ENCODE results near the gene SLC14A1. TPM values are rescaled to one million over a fixed set of nuclear protein-coding genes. Genes with fewer than 3 reads are reported as not detected.
A peak's percentile ranks its signal among the peaks of the same experiment; 100 is the strongest.

The SLC14A1 gene
- total and polyA plus RNA-seq, 10 of the 15 experiments (the other 5 are each of a cell fraction or from before 2014, with no cell fraction given): 0.06 to 0.67 (median 0.10) TPM; not detected in 2

DNA sequence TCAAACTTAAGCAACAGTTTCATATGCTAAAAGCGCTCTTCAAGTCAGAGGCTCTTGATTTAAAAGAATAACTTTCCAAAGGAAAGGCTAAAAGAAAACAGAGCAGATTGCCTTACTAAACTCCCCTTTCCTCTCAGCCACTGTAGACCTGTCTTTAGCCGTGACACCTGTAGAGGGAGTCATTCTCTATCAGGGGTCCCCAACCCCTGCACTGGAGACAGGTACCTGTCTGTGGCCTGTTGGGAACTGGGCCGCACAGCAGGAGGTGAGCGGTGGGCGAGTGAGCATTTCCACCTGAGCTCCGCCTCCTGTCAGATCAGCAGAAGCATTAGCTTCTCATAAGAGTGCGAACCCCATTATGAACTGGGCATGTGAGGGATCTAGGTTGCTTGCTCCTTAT lies 9.6 kb downstream of the SLC14A1 start:
- RAD21 ChIA-PET (ENCODE audit: unreplicated experiment): no interaction called here
- H3K79me2 ChIP-seq (ENCODE audit: control insufficient read depth, insufficient read depth, low read length): no peaks in the 10 kb centered on the region
- no peaks in the 10 kb centered on the region for H3K36me3 ChIP-seq (ENCODE audit: control insufficient read depth in 2 of 2, insufficient read depth in 2 of 2, low read length in 1 of 2)
- 0 out of 2 replicates have a peak, but pooled peaks have one; percentile 4 for TF ChIP-seq RAD21 (IDR thresholded peaks at IDR 0.05; ENCODE audit: insufficient read depth, low read depth, low read length)
- TF ChIP-seq, protein P1, sequence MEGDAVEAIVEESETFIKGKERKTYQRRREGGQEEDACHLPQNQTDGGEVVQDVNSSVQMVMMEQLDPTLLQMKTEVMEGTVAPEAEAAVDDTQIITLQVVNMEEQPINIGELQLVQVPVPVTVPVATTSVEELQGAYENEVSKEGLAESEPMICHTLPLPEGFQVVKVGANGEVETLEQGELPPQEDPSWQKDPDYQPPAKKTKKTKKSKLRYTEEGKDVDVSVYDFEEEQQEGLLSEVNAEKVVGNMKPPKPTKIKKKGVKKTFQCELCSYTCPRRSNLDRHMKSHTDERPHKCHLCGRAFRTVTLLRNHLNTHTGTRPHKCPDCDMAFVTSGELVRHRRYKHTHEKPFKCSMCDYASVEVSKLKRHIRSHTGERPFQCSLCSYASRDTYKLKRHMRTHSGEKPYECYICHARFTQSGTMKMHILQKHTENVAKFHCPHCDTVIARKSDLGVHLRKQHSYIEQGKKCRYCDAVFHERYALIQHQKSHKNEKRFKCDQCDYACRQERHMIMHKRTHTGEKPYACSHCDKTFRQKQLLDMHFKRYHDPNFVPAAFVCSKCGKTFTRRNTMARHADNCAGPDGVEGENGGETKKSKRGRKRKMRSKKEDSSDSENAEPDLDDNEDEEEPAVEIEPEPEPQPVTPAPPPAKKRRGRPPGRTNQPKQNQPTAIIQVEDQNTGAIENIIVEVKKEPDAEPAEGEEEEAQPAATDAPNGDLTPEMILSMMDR (IDR thresholded peaks at IDR 0.05 in 2 of 3, conservative IDR thresholded peaks at IDR 0.05 in 1 of 3; ENCODE audit: control insufficient read depth in 2 of 3, extremely low read depth in 1 of 3, insufficient read depth in 1 of 3, low read depth in 3 of 3, low read length in 3 of 3): peak in 2 of 3 experiments; percentile 10 to 11; a peak in 1 of 6 replicates
- TF ChIP-seq PML (IDR thresholded peaks at IDR 0.05; ENCODE audit: low read length): no peak
- no peak overlapping the region for H2AFZ ChIP-seq (ENCODE audit: control insufficient read depth, low read depth, low read length)
- no peaks in the 10 kb centered on the region for H3K9me3 ChIP-seq (replicated peaks; ENCODE audit: control insufficient read depth, insufficient read depth, low read length)
- no peak overlapping the region for H3K4me2 ChIP-seq (ENCODE audit: control insufficient read depth, insufficient read depth)
- CTCF ChIA-PET: interaction anchor here (2.6 kb wide), 1 partner anchor 11 kb away, joined by 10 read pairs; the partner anchor contains the start of gene SLC14A1
- SMC1A ChIA-PET (ENCODE audit: uncharacterized antibody, unreplicated experiment): interaction anchor here (14.1 kb wide), 1 partner anchor 148 kb away, joined by 162 read pairs; no protein-coding TSS in a partner anchor
- H3K9ac ChIP-seq (ENCODE audit: control insufficient read depth, insufficient read depth, low read length): no peak overlapping the region
- no peak overlapping the region for H3K27ac ChIP-seq (ENCODE audit: control insufficient read depth, insufficient read depth)
- intact Hi-C loops (cut with micrococcal nuclease; ENCODE audit: unreplicated experiment): no loop called here
- FAIRE-seq: no peak
- in situ Hi-C loops (cut with MboI): no loop called here
- ATAC-seq: no peak
- DNase-seq (ENCODE audit: low read depth, low spot score): no peak
- POLR2A ChIA-PET: no interaction called here
- H3K4me1 ChIP-seq (ENCODE audit: control insufficient read depth, insufficient read depth, low read length): no peaks in the 10 kb centered on the region
- H4K20me1 ChIP-seq (ENCODE audit: control insufficient read depth, insufficient read depth): no peaks in the 10 kb centered on the region
- no peaks in the 10 kb centered on the region; a peak in 2 of 4 replicates for H3K27me3 ChIP-seq (replicated peaks in 1 of 2; ENCODE audit: control insufficient read depth in 2 of 2, insufficient read depth in 2 of 2, low read length in 1 of 2)
- WGBS (ENCODE audit: insufficient coverage, insufficient replicate concordance, low lambda C conversion rate, missing lambda C conversion rate): 64% methylated on average over 6 of the region's 7 CpGs
- no peak overlapping the region for H3K4me3 ChIP-seq
- BruUV-seq (replicated peaks): no TSS peak

DNA sequence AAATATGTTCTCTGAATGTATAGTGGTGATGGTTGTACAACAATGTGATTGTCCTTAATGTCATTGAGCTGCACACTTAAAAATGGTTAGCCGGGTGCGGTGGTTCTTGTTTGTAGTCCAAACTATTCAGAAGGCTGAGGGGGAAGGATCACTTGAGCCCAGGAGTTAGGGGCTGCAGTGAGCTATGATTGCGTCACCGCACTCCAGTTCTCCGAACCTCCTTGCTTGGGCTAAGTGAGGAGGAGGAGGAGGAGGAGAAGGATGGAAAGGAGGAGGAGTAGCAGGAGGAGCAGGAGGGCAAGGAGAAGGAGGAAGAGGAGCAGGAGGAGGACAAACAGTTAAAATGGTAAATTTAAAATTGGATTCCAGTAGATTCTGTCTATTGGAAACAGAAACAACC lies 10.5 kb downstream of the SLC14A1 start:
- H3K27ac ChIP-seq (ENCODE audit: control insufficient read depth, insufficient read depth): no peak overlapping the region
- no peaks in the 10 kb centered on the region for H3K79me2 ChIP-seq (ENCODE audit: control insufficient read depth, insufficient read depth, low read length)
- no peaks in the 10 kb centered on the region for H3K4me1 ChIP-seq (ENCODE audit: control insufficient read depth, insufficient read depth, low read length)
- H3K9me3 ChIP-seq (replicated peaks; ENCODE audit: control insufficient read depth, insufficient read depth, low read length): no peaks in the 10 kb centered on the region
- H3K36me3 ChIP-seq (ENCODE audit: control insufficient read depth in 2 of 2, insufficient read depth in 2 of 2, low read length in 1 of 2): no peaks in the 10 kb centered on the region
- no peak for DNase-seq (ENCODE audit: low read depth, low spot score)
- H3K27me3 ChIP-seq (replicated peaks in 1 of 2; ENCODE audit: control insufficient read depth in 2 of 2, insufficient read depth in 2 of 2, low read length in 1 of 2): peaks cover 0 to 1% of the 10 kb centered on the region in 2 experiments; a peak in 2 of 4 replicates
- no peak overlapping the region for H3K9ac ChIP-seq (ENCODE audit: control insufficient read depth, insufficient read depth, low read length)
- ChIA-PET CTCF (interaction anchor here (0.6 to 0.8 kb wide), 2 partner anchors 10 to 19 kb away, joined by 3 to 5 read pairs; no protein-coding TSS in a partner anchor), RAD21 (ENCODE audit: unreplicated experiment) (no interaction called here), SMC1A (ENCODE audit: uncharacterized antibody, unreplicated experiment) (no interaction called here), POLR2A (no interaction called here)
- intact Hi-C loops (cut with micrococcal nuclease; ENCODE audit: unreplicated experiment) (no loop called here), in situ Hi-C loops (cut with MboI) (no loop called here)
- no peak overlapping the region for H2AFZ ChIP-seq (ENCODE audit: control insufficient read depth, low read depth, low read length)
- 58% methylated on average over 2 of the region's 5 CpGs for WGBS (ENCODE audit: insufficient coverage, insufficient replicate concordance, low lambda C conversion rate, missing lambda C conversion rate)
- no peaks in the 10 kb centered on the region for H4K20me1 ChIP-seq (ENCODE audit: control insufficient read depth, insufficient read depth)
- ATAC-seq: no peak
- H3K4me3 ChIP-seq: no peak overlapping the region
- no peak for FAIRE-seq
- BruUV-seq (replicated peaks): no TSS peak
- no peak overlapping the region for H3K4me2 ChIP-seq (ENCODE audit: control insufficient read depth, insufficient read depth)
- no peak for TF ChIP-seq SPI1 (IDR thresholded peaks at IDR 0.05; ENCODE audit: borderline replicate concordance, insufficient read depth, low read depth, low read length)
- TF ChIP-seq SMAD5 (IDR thresholded peaks at IDR 0.05; ENCODE audit: low read depth): no peak
- TF ChIP-seq RFX5 (IDR thresholded peaks at IDR 0.05; ENCODE audit: low read depth, low read length): no peak
- TF ChIP-seq GABPA (IDR thresholded peaks at IDR 0.05; ENCODE audit: low read depth): no peak
- TF ChIP-seq, protein P2, sequence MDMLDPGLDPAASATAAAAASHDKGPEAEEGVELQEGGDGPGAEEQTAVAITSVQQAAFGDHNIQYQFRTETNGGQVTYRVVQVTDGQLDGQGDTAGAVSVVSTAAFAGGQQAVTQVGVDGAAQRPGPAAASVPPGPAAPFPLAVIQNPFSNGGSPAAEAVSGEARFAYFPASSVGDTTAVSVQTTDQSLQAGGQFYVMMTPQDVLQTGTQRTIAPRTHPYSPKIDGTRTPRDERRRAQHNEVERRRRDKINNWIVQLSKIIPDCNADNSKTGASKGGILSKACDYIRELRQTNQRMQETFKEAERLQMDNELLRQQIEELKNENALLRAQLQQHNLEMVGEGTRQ (IDR thresholded peaks at IDR 0.05; ENCODE audit: borderline replicate concordance, low read depth, low read length): no peak
- no peak for TF ChIP-seq DPF2 (IDR thresholded peaks at IDR 0.05)
- TF ChIP-seq, protein P3, sequence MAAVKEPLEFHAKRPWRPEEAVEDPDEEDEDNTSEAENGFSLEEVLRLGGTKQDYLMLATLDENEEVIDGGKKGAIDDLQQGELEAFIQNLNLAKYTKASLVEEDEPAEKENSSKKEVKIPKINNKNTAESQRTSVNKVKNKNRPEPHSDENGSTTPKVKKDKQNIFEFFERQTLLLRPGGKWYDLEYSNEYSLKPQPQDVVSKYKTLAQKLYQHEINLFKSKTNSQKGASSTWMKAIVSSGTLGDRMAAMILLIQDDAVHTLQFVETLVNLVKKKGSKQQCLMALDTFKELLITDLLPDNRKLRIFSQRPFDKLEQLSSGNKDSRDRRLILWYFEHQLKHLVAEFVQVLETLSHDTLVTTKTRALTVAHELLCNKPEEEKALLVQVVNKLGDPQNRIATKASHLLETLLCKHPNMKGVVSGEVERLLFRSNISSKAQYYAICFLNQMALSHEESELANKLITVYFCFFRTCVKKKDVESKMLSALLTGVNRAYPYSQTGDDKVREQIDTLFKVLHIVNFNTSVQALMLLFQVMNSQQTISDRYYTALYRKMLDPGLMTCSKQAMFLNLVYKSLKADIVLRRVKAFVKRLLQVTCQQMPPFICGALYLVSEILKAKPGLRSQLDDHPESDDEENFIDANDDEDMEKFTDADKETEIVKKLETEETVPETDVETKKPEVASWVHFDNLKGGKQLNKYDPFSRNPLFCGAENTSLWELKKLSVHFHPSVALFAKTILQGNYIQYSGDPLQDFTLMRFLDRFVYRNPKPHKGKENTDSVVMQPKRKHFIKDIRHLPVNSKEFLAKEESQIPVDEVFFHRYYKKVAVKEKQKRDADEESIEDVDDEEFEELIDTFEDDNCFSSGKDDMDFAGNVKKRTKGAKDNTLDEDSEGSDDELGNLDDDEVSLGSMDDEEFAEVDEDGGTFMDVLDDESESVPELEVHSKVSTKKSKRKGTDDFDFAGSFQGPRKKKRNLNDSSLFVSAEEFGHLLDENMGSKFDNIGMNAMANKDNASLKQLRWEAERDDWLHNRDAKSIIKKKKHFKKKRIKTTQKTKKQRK (IDR thresholded peaks at IDR 0.05; ENCODE audit: low read depth, low read length): no peak
- TF ChIP-seq ZZZ3 (IDR thresholded peaks at IDR 0.05; ENCODE audit: control insufficient read depth, insufficient read length, low read depth): no peak
- TF ChIP-seq HDAC2 (IDR thresholded peaks at IDR 0.05): no peak
